Heart left ventricle (tissue), 13 donors: Measurements from ENCODE around the gene TRAF4.

Experiments used
- CTCF ChIP-seq, 12 donors: fragments of 200-600 bp; sonication (generic) in 4 of 12; IDR thresholded peaks; one replicate each; pipeline versions ENCODE4 v1.5.0 to v1.8.0; 2018 to 2022; ENCODE audit warnings: antibody characterized with exemption in 12 of 12, mild to moderate bottlenecking in 5 of 12
- POLR2A ChIP-seq, 2 donors: fragments of 450-650 bp; IDR thresholded peaks; one replicate each; pipeline ENCODE4 v1.6.1; 2017; ENCODE audit warnings: antibody characterized with exemption in 2 of 2, mild to moderate bottlenecking in 2 of 2, moderate library complexity in 2 of 2
- donor health status: ischemic (EF 13 %, LVEDD 7.1; RV severe dilation, severe dysfunction).
- donor health status: DM: no; HTN: yes; CAD: no.
- donor health status: DM: no; HTN: no; CAD: no.
- donor health status: ischemic (EF 25% LVEDD 6.9; RV normal size, moderate dysfunction).
- donor health status: ischemic (EF 25% LVEDD 5.7; RV mildly dilated, moderate dysfunction).
- donor health status: ischemic (EF 35%, LVEDD 5.7; RV mildly dilated, moderate dysfunction).
- donor health status: nonischemic (EF 11% LVEDD 7.7; RV severe dilation, severe dysfunction).
- donor health status: DM: yes; HTN: yes; CAD: no.
- donor health status: PGD.
- donor health status: ischemic (EF 29% LVEDD 5.4; RV normal size, mild dysfunction).
- donor health status: nonischemic (EF 23%, LVEDD 6.1; RV moderate dilation, normal function).

GRCh38 chr17:28722417-28723158, 21.2 kb upstream of the TRAF4 start:
- TF ChIP-seq CTCF (IDR thresholded peaks at IDR 0.05) (no peak), POLR2A (IDR thresholded peaks at IDR 0.05) (no peak)
